ENCODE measurements around the gene RAMACL. TPM values are rescaled to one million over a fixed set of nuclear protein-coding genes. Genes with fewer than 3 reads are reported as not detected.

The RAMACL gene
- total and polyA plus RNA-seq, 2 experiments from 2014 or later, result 1.1 TPM

DNA sequence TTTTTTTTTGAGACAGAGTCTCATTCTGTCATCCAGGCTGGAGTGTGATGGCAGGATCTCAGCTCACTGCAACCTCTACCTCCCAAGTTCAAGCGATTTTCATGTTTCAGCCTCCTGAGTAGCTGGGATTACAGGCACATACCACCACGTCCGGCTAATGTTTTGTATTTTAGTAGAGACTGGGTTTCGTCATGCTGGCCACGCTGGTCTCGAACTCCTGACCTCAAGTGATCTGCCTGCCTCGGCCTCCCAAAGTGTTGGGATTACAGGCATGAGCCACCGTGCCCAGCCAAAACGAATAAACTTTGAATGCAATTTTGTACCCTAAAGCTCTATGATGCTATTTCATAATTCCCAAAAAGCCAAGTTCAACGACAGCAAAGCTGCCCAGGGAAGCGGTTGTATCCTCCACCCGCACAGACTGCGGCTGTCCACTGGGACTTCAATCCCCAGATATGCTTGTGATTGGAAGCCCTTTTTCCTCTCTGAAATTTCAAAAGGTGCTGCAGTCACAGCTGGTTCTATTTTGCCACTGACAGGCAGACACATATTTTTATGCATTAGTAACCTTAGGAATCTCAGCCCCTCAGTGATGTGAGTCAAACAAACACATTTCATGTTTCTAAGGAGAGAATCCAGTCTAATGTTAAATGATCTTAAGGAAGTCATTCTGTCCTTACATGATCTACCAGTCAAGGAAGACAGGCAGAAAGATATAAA, 8.7 kb upstream of the RAMACL start:
- Histone ChIP-seq H3K4me1 (ENCODE audit: insufficient read depth) (no peaks in the 10 kb centered on the region), H4K20me1 (ENCODE audit: insufficient read depth, poor library complexity, severe bottlenecking) (no peaks in the 10 kb centered on the region), H3K4me3 (no peak overlapping the region), H3K9me2 (replicated peaks; ENCODE audit: insufficient read depth) (no peaks in the 10 kb centered on the region), H3K36me3 (replicated peaks; ENCODE audit: insufficient read depth, low read depth) (no peaks in the 10 kb centered on the region), H3K4me2 (no peak overlapping the region), H3K79me2 (peaks cover 68% of the 10 kb centered on the region), H2AFZ (no peak overlapping the region), H3K9me3 (ENCODE audit: low read depth) (no peaks in the 10 kb centered on the region), H3K27ac (peak overlapping the region; percentile 70), H3K27me3 (no peaks in the 10 kb centered on the region)
- TF ChIP-seq EZH2phosphoT487 (IDR thresholded peaks at IDR 0.05; ENCODE audit: low read depth, severe bottlenecking, unreplicated experiment) (no peak), EZH2 (IDR thresholded peaks at IDR 0.05; ENCODE audit: borderline replicate concordance) (no peak)
- TF ChIP-seq, protein P1, sequence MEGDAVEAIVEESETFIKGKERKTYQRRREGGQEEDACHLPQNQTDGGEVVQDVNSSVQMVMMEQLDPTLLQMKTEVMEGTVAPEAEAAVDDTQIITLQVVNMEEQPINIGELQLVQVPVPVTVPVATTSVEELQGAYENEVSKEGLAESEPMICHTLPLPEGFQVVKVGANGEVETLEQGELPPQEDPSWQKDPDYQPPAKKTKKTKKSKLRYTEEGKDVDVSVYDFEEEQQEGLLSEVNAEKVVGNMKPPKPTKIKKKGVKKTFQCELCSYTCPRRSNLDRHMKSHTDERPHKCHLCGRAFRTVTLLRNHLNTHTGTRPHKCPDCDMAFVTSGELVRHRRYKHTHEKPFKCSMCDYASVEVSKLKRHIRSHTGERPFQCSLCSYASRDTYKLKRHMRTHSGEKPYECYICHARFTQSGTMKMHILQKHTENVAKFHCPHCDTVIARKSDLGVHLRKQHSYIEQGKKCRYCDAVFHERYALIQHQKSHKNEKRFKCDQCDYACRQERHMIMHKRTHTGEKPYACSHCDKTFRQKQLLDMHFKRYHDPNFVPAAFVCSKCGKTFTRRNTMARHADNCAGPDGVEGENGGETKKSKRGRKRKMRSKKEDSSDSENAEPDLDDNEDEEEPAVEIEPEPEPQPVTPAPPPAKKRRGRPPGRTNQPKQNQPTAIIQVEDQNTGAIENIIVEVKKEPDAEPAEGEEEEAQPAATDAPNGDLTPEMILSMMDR (IDR thresholded peaks at IDR 0.05; ENCODE audit: poor library complexity), result no peak
- 84% methylated on average over 13 of the region's 13 CpGs for WGBS (ENCODE audit: low lambda C conversion rate, missing lambda C conversion rate)
- no peak for DNase-seq (ENCODE audit: low spot score)

DNA sequence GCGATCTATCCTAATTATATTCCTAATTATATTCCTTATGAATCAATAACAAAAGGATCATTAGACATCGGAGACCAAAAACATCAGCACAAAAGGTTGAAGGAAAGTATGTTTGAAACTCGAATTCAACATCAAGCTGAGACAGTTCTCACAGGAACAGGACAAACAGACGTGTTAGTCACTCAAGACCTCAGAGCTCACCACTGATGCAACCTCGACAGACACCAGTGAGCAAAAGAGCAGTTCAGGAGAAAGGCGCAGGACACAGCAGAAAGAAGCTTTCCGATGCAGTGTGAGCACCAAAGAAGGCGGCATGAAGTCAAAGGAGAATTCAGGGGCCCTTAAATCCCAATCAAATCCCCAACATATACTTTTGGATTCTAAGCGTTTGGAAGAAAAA, 6.3 kb upstream of the RAMACL start:
- Histone ChIP-seq H3K79me2 (peaks cover 57% of the 10 kb centered on the region), H3K27ac (no peak overlapping the region), H2AFZ (no peak overlapping the region), H3K4me3 (no peak overlapping the region), H3K27me3 (no peaks in the 10 kb centered on the region), H3K9me2 (replicated peaks; ENCODE audit: insufficient read depth) (no peaks in the 10 kb centered on the region), H3K36me3 (replicated peaks; ENCODE audit: insufficient read depth, low read depth) (no peaks in the 10 kb centered on the region), H4K20me1 (ENCODE audit: insufficient read depth, poor library complexity, severe bottlenecking) (peaks cover 3% of the 10 kb centered on the region), H3K4me2 (no peak overlapping the region), H3K9me3 (ENCODE audit: low read depth) (no peaks in the 10 kb centered on the region), H3K4me1 (ENCODE audit: insufficient read depth) (no peaks in the 10 kb centered on the region)
- TF ChIP-seq EZH2 (IDR thresholded peaks at IDR 0.05; ENCODE audit: borderline replicate concordance) (no peak), EZH2phosphoT487 (IDR thresholded peaks at IDR 0.05; ENCODE audit: low read depth, severe bottlenecking, unreplicated experiment) (no peak)
- TF ChIP-seq, protein P1 (IDR thresholded peaks at IDR 0.05; ENCODE audit: poor library complexity), result no peak
- no peak for DNase-seq (ENCODE audit: low spot score)
- WGBS (ENCODE audit: low lambda C conversion rate, missing lambda C conversion rate), result 93% methylated on average over 9 of the region's 9 CpGs

DNA sequence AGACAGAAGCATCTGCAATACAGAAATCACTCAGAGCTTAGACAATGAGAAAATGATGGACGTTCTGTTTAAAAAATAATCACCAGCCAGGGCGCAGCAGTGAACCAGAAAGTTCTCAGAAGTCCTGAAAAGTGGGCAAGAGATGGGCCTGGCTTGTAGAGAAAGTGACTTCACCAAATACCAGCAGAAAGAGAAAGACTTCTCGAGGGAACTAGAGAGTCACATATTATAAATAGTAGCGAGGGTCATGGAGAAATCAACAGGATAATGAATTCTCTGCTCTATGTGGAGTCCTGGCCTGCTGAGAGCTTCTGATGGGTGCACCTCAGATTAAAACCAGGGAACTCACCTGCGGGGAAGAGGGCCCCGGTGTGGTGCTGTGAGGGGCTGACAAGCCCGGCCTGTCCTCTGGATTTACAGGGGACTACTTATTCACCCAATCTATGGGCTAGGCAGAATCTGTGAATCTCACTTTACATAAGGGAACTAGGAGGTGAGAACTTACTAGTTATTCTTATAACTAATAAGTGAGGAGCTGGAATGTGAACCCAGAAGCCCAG, 5.6 kb upstream of the RAMACL start:
- no peak overlapping the region for H3K27ac ChIP-seq
- no peak overlapping the region for H3K4me2 ChIP-seq
- H4K20me1 ChIP-seq (ENCODE audit: insufficient read depth, poor library complexity, severe bottlenecking), result peaks cover 3% of the 10 kb centered on the region
- no peaks in the 10 kb centered on the region for H3K27me3 ChIP-seq
- no peak for DNase-seq (ENCODE audit: low spot score)
- H3K9me2 ChIP-seq (replicated peaks; ENCODE audit: insufficient read depth), result no peaks in the 10 kb centered on the region
- H3K4me1 ChIP-seq (ENCODE audit: insufficient read depth), result no peaks in the 10 kb centered on the region
- no peaks in the 10 kb centered on the region for H3K9me3 ChIP-seq (ENCODE audit: low read depth)
- TF ChIP-seq EZH2 (IDR thresholded peaks at IDR 0.05; ENCODE audit: borderline replicate concordance) (no peak), EZH2phosphoT487 (IDR thresholded peaks at IDR 0.05; ENCODE audit: low read depth, severe bottlenecking, unreplicated experiment) (no peak)
- TF ChIP-seq, protein P1 (IDR thresholded peaks at IDR 0.05; ENCODE audit: poor library complexity), result no peak
- H2AFZ ChIP-seq, result no peak overlapping the region
- no peak overlapping the region for H3K4me3 ChIP-seq
- H3K36me3 ChIP-seq (replicated peaks; ENCODE audit: insufficient read depth, low read depth), result no peaks in the 10 kb centered on the region
- WGBS (ENCODE audit: low lambda C conversion rate, missing lambda C conversion rate), result 97% methylated on average over 7 of the region's 7 CpGs
- H3K79me2 ChIP-seq, result peaks cover 61% of the 10 kb centered on the region
